ENCODE measurements around the gene MAPK8IP1. TPM values are rescaled to one million over a fixed set of nuclear protein-coding genes. Genes with fewer than 3 reads are reported as not detected.
A peak's percentile ranks its signal among the peaks of the same experiment; 100 is the strongest.

Gene MAPK8IP1
- polyA plus RNA-seq, 2 of the 4 experiments (the other 2 are of a cell fraction) = 2.6 to 5.8 TPM

DNA sequence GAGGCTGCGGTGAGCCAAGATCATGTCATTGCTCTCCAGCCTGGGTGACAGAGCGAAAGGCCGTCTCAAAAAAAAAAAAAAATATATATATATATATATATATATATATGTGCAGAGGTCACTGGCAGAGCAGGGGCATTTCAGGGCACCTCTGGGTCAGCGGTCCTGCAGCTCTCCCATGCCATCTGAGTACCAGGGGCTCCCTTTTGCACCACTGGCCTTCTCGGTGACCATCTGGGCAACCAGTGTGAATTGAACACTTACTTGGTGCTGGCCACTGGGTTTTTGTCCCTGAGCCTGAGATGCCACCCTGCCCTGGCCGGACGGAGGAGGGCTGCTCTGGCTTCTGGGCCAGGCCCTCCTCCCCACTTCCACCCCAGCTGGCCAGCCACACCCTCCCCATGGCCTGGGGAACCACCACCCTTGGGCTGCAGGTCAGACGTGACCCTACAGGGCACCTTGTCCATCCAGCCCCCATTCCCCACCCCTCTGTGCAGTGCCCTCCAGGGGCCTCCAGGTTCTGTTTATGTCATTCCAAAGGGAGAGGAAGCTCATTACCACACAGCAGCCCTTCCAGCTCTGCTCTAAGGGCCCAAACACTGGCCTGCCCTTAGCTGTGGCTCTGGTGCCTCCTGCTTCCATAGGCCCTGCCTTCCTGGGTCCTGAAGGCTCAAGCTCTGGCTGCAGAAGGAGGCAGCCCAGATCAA lies 10.3 kb downstream of the MAPK8IP1 start:
- Histone ChIP-seq H3K4me1 (peaks cover 9% of the 10 kb centered on the region; the same call in 2 of the 3 replicates), H3K9me3 (no peaks in the 10 kb centered on the region), H3K4me2 (no peak overlapping the region), H3K4me3 (no peak overlapping the region), H3K27ac (no peak overlapping the region)
- ATAC-seq (no peak), DNase-seq (ENCODE audit: low read depth in 1 of 2, low spot score in 1 of 2) (no peak), FAIRE-seq (no peak)
- ChIA-PET POLR2A (no interaction called here), CTCF (interaction anchor here (0.8 to 1.3 kb wide), 2 partner anchors 23 to 344 kb away, joined by 3 to 4 read pairs; no protein-coding TSS in a partner anchor)
- WGBS (ENCODE audit: missing lambda C conversion rate) = 74% methylated on average over 7 of the region's 8 CpGs
- TF ChIP-seq POLR2AphosphoS2 (conservative IDR thresholded peaks at IDR 0.05; ENCODE audit: low read length) (no peak), RAD21 (conservative IDR thresholded peaks at IDR 0.05 in 1 of 2, IDR thresholded peaks at IDR 0.05 in 1 of 2) (no peak), CBX8 (IDR thresholded peaks at IDR 0.05) (no peak), HDAC2 (IDR thresholded peaks at IDR 0.05) (no peak), RCOR1 (IDR thresholded peaks at IDR 0.05; ENCODE audit: low read depth, low read length) (no peak), ZC3H11A (IDR thresholded peaks at IDR 0.05) (no peak), NPAS2 (CRISPR knock-in tag; IDR thresholded peaks at IDR 0.05; ENCODE audit: borderline replicate concordance) (no peak), FOSB (CRISPR knock-in tag; IDR thresholded peaks at IDR 0.05) (no peak), HOXA7 (CRISPR knock-in tag; IDR thresholded peaks at IDR 0.05) (no peak)
- TF ChIP-seq, protein P1, sequence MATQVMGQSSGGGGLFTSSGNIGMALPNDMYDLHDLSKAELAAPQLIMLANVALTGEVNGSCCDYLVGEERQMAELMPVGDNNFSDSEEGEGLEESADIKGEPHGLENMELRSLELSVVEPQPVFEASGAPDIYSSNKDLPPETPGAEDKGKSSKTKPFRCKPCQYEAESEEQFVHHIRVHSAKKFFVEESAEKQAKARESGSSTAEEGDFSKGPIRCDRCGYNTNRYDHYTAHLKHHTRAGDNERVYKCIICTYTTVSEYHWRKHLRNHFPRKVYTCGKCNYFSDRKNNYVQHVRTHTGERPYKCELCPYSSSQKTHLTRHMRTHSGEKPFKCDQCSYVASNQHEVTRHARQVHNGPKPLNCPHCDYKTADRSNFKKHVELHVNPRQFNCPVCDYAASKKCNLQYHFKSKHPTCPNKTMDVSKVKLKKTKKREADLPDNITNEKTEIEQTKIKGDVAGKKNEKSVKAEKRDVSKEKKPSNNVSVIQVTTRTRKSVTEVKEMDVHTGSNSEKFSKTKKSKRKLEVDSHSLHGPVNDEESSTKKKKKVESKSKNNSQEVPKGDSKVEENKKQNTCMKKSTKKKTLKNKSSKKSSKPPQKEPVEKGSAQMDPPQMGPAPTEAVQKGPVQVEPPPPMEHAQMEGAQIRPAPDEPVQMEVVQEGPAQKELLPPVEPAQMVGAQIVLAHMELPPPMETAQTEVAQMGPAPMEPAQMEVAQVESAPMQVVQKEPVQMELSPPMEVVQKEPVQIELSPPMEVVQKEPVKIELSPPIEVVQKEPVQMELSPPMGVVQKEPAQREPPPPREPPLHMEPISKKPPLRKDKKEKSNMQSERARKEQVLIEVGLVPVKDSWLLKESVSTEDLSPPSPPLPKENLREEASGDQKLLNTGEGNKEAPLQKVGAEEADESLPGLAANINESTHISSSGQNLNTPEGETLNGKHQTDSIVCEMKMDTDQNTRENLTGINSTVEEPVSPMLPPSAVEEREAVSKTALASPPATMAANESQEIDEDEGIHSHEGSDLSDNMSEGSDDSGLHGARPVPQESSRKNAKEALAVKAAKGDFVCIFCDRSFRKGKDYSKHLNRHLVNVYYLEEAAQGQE (IDR thresholded peaks at IDR 0.05) = no peak

DNA sequence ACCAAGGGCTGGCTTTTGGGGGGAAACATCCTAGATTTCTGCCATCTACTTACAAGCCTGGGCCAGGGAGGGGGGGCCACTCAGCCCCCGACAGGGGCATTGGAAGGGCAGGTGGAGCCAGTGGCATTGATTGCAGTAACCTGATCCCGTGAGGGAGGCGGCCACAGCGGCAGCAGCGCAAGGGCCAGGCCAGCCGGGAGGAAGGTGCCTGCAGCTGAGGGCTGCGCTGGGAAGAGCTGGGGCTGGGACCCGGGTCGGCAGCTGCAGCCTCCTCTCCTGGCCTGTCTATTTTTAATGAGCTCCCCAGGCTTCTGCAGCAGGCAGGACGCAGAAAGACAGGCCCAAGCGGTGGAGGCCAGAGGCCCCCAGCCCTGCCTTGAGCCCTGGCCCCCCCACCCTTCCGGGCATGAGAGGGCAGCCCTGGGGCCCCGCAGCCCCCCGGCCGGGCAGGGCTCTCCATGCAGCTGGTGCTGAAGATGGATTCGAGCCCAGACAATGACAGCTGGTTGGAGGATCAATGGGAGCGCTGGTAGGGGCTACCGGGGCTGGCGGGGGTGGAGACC lies 11.1 kb downstream of the MAPK8IP1 start:
- ATAC-seq (no peak), FAIRE-seq (no peak), DNase-seq (ENCODE audit: low read depth in 1 of 2, low spot score in 1 of 2) (no peak)
- Histone ChIP-seq H3K4me2 (no peak overlapping the region), H3K4me3 (no peak overlapping the region), H3K27ac (no peak overlapping the region), H3K9me3 (no peaks in the 10 kb centered on the region), H3K4me1 (peaks cover 12% of the 10 kb centered on the region; the same call in 2 of the 3 replicates)
- ChIA-PET CTCF (no interaction called here), POLR2A (no interaction called here)
- WGBS (ENCODE audit: missing lambda C conversion rate) = 66% methylated on average over 8 of the region's 19 CpGs
- TF ChIP-seq PBX3 (IDR thresholded peaks at IDR 0.05) = no peak
- TF ChIP-seq, protein P1 (IDR thresholded peaks at IDR 0.05) = peak; percentile 42; the same call in 1 of the 2 replicates
- no peak for TF ChIP-seq HMGXB4 (CRISPR knock-in tag; IDR thresholded peaks at IDR 0.05; ENCODE audit: borderline replicate concordance)
- TF ChIP-seq NFE2L2 (conservative IDR thresholded peaks at IDR 0.05; ENCODE audit: low read length) = no peak

Measured in A549 (cell line).